GM18508 (cell line): ENCODE data around the gene FCER1G.
"Not testable (repeated sequence)": the region's sequence is repeated elsewhere in the genome, so short reads cannot be mapped to it uniquely, and the experiment has no call there.

Experiments used
- ATAC-seq: cut with Tn5 transposase; IDR thresholded peaks from one replicate; pipeline ENCODE4 v1.9.1; 2021; ENCODE audit warnings: moderate number of reproducible peaks; ENCODE audit not compliant: insufficient read depth, unreplicated experiment

Gene FCER1G

DNA sequence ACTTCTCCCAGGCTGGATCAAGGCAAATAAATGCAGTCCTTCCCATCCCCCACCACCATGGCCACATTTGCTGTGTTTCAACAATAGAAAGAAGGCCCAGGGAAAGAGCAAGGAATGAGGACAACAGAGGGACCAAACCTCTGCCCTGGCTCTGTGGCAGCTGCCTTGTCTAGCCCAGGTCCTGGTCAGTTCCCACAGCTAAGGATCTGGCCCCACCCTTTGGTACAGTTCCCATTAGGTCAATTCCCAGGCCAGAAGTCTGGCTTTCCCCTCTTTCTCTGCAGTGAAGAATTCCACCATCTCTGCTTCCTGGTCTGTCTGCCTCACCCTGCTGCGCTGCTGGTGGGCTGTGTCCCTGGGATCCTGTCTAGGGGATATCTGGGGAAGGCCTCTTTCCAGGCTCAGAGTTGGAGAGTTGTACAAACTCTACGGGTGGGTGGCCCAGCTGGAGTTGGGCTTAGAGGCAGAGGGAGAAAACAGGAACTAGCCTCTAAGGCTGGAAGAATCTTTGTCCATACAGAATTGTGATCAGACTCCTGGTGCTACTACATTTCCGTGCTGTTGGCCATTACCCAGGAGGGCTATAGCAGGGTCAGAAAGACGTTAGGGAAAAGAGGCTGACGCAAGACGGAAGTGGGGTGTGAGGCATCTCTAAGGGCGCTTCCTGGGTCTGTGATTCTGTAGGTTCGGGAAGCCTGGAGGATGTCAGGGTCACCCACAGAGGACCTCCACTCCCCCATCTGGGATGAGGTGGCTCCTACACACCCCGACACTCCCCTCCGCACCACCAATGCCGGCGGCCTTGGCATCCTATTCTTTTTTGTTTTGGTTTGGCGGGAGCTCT, 13.9 kb upstream of the FCER1G start:
- ATAC-seq, result no peak

DNA sequence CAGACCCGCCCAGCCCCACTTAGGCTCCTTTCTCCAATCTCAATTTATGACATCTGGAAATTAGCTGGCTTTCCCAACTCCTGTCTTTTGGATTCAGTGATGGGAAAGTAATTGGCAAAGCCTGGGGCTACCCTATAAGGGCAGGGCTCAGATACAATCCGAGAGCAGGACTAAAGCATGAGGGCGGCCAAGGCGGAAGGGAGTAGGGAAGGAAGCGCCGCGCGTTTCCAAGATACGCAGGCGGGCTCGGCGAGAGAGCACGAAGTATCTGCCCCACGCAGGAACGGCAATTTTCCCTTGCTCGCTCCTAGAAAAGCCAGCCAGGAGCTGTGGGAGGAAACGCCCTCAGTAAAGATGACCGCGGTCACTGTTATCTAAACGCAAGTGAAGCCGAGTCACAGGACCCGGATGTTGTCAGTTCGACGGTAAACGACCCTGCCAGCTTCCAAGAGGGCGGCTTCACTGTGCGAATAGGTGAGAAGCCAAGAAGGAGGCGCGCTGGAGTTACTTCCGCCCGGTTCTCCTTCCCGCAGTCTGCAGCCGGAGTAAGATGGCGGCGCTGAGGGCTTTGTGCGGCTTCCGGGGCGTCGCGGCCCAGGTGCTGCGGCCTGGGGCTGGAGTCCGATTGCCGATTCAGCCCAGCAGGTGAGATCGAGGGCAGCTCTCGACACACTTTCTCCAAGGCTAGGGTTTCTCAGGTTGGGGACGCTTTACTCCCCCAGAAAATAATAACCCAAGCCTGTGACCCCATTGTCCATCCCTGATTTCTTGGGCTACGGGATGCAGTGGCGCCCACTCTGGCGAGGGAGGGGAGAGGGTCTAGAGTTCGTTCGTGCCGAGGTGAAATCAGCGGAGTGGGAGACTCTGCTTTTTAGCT, 13.0 kb upstream of the FCER1G start, which contains the start of gene NDUFS2:
TSS of gene NDUFS2 (plus strand) at position 532 of the 877 bp plus-strand sequence. CDS start at position 551, 19 bp downstream.
- ATAC-seq, result peak; percentile 70

DNA sequence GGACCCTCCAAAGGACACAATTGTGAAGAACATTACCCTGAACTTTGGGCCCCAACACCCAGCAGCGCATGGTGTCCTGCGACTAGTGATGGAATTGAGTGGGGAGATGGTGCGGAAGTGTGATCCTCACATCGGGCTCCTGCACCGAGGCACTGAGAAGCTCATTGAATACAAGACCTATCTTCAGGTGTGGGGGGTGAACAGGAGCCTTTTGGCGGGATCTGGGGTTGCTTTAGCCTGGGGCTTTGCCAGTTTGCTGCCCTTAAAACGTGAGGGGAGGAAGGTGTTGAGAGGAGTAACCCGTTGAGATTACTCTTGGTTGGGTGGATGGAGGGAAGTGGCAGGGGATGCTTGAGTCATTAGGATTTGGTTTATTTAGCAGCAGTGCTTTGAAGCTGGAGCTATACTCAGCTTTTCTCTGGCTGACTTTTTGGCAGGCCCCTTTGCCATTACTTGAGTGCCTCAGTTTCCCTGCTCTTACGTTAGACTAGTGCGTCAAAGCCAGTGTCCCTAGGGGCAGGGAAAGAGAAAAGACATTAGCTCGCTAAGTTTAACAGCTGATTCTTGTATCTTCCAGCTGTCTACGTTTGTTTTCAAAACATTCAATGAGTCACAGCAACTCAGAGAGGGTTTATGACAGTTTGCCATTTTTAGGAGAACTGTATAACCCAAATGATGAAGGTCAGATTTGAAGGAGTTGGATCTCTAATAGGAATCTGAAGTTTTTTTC, 8.5 kb upstream of the FCER1G start:
- no peak for ATAC-seq

GRCh38 chr1:161207173-161207572, 7.9 kb upstream of the FCER1G start:
- ATAC-seq, result no peak

- no peak for ATAC-seq
Observed at GRCh38 chr1:161209790-161210409, 5.2 kb upstream of the FCER1G start.

GRCh38 chr1:161214369-161214768, 726 bp upstream of the FCER1G start:
- no peak for ATAC-seq

- peak; percentile 69 for ATAC-seq
Observed at GRCh38 chr1:161216945-161217712, 2.0 kb downstream of the FCER1G start.

DNA sequence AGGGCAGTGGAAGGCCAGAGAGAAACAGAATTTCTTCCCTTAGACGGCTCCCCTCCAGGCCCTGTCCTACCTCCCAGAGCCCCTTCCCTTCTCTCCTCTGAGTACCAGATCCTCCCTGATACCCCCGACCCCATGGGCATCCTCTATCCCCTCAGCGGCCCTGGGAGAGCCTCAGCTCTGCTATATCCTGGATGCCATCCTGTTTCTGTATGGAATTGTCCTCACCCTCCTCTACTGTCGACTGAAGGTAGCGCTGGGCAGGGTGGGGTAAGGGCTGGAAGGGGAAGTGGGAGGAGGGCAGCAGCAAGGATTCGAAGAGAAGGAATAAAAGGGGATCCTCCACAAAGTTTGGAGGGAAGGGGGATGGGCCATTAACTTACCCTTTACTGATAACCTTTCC, 2.7 kb downstream of the FCER1G start:
- no peak for ATAC-seq

- ATAC-seq, result no peak
Observed at GRCh38 chr1:161218301-161219077, 3.4 kb downstream of the FCER1G start.

DNA sequence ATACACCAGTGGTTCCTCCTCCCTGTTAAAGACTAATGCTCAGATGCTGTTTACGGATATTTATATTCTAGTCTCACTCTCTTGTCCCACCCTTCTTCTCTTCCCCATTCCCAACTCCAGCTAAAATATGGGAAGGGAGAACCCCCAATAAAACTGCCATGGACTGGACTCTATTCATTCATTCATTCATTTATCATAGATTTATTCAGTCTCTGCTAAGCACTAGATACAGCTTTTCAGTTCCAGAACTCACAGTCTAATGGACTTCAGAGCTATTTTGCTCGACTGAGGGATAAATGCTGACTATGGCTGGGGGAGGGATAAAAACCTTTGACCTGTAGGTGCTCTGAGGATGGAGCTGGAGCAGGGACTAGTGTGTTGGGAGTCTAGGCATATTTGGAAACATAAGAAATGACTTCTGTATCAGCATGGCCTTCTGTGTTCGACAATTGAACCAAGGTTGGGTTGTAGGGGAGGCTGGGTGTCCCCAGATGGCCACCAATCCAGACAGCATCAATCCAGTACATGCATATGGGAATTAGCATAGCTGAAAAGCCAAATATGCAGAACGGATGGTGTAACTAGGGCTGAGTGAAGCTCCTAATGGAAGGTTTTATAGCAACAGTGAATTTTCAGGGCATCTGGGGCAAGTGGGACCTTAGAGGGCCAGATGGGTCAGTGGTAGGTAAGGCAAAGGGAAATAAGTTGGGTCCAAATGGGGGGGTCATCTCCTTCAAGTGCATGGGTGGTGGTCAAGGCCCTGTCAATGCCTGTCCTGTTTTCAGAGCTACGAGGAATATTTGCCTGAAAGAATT, 4.2 kb downstream of the FCER1G start:
- ATAC-seq, result no peak

DNA sequence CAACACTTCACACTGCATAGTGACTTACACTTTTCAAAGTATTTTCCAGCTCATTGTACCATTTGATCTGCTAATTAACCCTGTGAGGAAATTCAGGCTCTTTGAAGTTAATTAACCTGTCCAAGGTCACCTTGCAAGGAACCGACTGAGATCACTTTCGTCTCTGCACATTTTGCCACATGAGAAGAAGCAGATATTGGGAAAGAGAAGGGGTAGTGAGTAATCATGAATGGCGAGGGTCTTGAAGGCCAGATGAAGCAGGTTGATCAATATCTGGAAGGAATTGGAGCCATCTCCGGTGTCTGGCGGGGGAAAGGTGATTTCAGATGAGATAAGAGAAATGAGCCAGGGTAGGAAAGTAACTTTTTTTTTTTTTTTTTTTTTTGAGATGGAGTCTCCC, 4.9 kb downstream of the FCER1G start:
- ATAC-seq, result no peak

- no peak for ATAC-seq
Observed at GRCh38 chr1:161222175-161223019, 7.3 kb downstream of the FCER1G start.

GRCh38 chr1:161223805-161224694, 9.0 kb downstream of the FCER1G start:
- ATAC-seq, result no peak

- not testable (repeated sequence) for ATAC-seq
Observed at GRCh38 chr1:161224695-161225087, 9.6 kb downstream of the FCER1G start.

DNA sequence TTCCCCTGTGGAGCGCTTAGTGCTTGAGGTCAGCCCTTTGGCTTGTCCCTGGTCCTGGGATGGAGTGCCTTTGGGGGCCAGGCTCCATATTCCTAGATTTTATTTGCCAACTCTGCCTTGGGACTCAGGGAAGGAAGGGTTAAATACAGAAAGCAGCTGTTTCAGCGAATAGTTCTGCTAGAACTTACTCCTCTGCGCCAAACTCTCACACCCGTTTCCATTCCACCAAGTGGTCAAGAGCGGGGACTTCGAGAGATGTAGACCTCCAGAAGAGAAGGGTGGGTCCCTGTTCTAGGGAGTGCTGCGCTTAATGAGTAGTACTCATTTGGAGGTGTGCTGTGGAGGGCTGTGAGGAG, 10.1 kb downstream of the FCER1G start:
- peak; percentile 0 for ATAC-seq
